ENCODE results near the gene DNASE1L1. TPM values are rescaled to one million over a fixed set of nuclear protein-coding genes. Genes with fewer than 3 reads are reported as not detected.

DNASE1L1 gene, protein sequence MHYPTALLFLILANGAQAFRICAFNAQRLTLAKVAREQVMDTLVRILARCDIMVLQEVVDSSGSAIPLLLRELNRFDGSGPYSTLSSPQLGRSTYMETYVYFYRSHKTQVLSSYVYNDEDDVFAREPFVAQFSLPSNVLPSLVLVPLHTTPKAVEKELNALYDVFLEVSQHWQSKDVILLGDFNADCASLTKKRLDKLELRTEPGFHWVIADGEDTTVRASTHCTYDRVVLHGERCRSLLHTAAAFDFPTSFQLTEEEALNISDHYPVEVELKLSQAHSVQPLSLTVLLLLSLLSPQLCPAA
- 1 to 10 TPM; 7.9 to 9.0 TPM for total RNA-seq

DNA sequence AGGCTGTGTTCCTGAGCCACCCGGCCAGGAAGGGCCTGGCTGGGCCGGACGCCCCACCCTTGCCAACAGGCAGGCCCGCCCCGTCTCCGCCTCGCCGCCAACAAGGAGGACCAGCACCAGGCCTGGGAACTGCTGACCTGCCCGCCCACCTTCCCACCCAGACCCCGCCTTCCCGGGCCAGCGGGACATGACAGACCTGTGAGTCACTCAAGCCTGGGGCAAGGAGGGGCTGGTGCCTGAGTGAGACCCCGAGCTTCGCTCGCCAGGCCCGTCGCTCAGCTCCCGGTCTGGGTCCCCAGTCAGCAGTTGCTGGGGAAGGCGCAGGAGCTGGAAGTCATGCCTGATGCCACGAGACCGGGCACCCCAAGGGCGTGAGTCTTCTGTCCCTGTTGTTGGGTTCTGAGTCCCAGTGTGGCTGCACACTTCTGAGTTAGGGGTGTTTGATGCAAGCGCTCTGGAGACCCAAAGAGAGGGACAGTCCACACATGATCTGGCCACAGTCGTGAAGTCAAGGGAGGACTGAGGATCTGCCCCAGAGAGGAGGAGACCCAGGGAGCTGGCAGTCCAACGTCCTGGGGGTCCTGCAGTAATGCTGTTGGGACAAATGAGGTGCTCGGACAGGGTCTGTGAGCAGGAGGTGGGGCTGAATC, at the start of gene DNASE1L1:
TSS of gene DNASE1L1 (minus strand) at position 33 of the 650 bp plus-strand sequence. CDS start 3,686 bp downstream, outside the sequence.
- H3K4me3 Mint-ChIP-seq: peak within 1 kb of the TSS; percentile 67
- peaks cover 13% of the 10 kb centered on the region for H3K4me1 Mint-ChIP-seq (ENCODE audit: low read depth)
- H3K9me3 Mint-ChIP-seq: no peaks in the 10 kb centered on the region
- CTCF ChIA-PET: interaction anchor here (0.6 to 2.8 kb wide), 4 partner anchors 11 to 127 kb away, joined by 3 to 17 read pairs (median 4); partner anchors contain the start of gene RPL10
- H3K36me3 Mint-ChIP-seq (ENCODE audit: low read depth): peaks cover 6% of the 10 kb centered on the region
- intact Hi-C loops (cut with micrococcal nuclease): no loop called here
- peak within 1 kb of the TSS; percentile 50 for H3K27ac Mint-ChIP-seq
- DNase-seq: peak; percentile 39
- no peaks in the 10 kb centered on the region for H3K27me3 Mint-ChIP-seq (ENCODE audit: low read depth)

DNA sequence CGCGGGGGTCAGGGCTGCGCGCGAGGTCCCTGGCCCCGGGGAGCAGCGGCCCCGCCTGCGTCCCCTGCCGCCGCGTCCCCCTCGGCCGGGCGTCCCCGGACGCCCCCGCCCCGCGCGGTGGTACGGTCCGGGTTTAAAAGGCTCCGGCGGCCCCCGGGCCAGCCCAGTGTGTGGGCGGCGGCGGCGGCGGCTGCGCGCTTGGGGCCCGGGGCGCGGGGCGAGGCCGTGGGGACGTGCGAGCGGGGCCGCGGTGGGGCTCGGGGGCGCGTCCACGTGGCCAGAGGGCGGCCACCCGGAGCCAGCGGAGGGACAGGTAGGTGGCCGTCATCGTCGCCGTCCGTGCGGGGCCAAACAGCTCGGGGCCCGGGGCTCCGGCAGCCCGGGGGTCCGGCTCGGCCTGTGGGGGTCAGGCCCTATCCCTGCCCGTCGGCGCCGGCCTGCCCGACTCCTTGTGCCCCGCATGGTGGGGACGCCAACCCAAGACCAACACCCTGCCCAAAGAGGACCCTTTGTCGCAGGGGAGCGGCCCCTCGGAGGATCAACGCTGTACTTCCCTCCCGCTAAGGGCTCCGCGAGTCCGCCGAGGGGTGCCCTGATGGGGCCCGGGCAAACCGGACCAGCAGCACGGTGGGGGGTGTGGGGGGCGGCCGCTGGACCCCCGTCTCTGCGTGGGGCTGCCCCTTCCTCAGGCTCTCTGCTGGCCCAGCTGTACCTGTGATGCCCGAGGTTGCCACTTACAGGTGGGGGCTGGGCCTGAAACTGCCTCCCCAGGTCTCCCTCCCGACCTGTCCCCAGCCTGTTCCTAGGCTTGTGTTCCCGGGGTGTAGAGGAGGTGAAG, 49.3 kb upstream of the DNASE1L1 start, which contains the start of gene PLXNA3:
TSS of gene PLXNA3 (plus strand) at position 166 of the 838 bp plus-strand sequence. CDS start 1,903 bp downstream, outside the sequence.
- Mint-ChIP-seq H3K9me3 (no peaks in the 10 kb centered on the region), H3K27me3 (ENCODE audit: low read depth) (no peaks in the 10 kb centered on the region), H3K27ac (peak within 1 kb of the TSS; percentile 63), H3K36me3 (ENCODE audit: low read depth) (no peaks in the 10 kb centered on the region), H3K4me3 (peak within 1 kb of the TSS; percentile 91), H3K4me1 (ENCODE audit: low read depth) (peaks cover 12% of the 10 kb centered on the region)
- CTCF ChIA-PET: no interaction called here
- intact Hi-C loops (cut with micrococcal nuclease): loop anchor here (2.0 kb wide), 1 partner anchor 20 kb away; the partner anchor contains the start of gene LAGE3
- DNase-seq: peak; percentile 41

DNA sequence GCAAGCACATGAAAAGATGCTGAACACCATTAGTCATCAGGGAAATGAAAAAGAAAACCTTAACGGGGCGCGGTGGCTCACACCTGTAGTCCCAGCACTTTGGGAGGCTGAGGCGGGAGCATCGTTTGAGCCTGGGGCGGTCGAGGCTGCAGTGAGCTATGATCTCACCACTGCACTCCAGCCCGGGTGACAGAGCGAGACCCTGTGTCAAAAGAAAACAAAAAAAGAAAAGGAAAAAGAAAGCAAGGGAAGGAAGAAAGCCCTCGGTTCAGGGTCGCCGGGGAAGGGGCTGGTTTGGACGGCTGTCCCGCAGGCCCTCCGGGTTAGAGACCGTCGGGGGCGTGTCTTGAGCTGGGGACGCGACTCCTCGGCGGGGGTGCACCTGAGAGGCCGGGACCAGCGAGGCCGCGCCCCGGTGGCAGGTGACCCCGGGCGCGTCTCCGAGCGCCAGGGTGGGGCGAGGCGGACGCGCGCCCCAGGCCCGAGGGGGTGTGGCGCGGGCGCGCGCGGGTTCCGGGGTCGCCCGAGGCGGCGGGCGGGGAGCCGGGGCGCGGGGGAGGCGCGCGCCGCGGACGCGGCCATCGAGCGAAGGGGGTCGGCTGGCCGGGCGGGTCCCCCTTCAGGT, 48.5 kb upstream of the DNASE1L1 start:
- Mint-ChIP-seq H3K36me3 (ENCODE audit: low read depth) (peaks cover 2% of the 10 kb centered on the region), H3K27me3 (ENCODE audit: low read depth) (no peaks in the 10 kb centered on the region), H3K4me3 (peak overlapping the region; percentile 91), H3K9me3 (no peaks in the 10 kb centered on the region), H3K27ac (peak overlapping the region; percentile 63), H3K4me1 (ENCODE audit: low read depth) (peaks cover 12% of the 10 kb centered on the region)
- peak; percentile 40 for DNase-seq
- intact Hi-C loops (cut with micrococcal nuclease): loop anchor here (2.0 kb wide), 1 partner anchor 21 kb away; the partner anchor contains the start of gene LAGE3
- CTCF ChIA-PET: no interaction called here

DNA sequence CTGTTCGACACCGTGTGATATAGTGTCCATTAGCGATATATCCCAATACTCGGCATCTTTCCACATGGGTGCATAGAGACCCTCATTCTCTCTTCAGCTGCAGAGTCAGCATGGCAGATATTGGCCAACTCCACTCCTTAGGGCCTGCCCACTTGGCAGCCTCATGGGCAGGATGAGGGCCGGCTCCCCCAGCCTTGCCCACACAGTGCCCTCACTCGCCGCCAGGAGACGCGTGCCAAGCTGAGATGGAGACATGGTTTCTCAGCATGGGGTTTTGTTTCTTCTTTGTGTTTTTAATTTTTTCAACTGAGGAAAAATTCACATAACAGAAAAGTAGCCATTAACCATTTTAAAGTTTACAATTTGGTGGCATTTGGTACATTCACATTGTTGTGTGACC, 43.8 kb upstream of the DNASE1L1 start:
- H3K27me3 Mint-ChIP-seq (ENCODE audit: low read depth): no peaks in the 10 kb centered on the region
- CTCF ChIA-PET: interaction anchor here (1.0 kb wide), 1 partner anchor 79 kb away, joined by 3 read pairs; no protein-coding TSS in a partner anchor

DNA sequence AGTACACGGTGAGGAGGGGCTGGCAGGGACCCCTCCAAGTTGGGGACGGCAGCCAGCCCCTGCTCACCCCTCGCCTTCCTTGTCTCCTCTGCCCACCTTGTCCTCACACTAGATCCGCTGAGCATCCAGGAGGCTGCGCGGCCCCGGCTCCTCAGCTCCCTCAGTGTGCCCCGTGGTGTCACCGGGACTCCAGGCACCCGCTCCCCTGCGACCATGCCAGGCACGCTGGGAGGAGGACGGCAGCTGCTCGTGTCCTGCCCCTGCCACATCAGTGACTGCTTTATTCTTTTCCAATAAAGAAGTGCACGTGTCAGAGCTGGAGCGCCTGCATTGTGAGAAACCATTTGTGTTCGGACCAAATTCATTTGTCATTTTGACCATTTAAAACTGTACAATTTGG, 41.3 kb upstream of the DNASE1L1 start:
- no peak for DNase-seq
- no peak overlapping the region for H3K27ac Mint-ChIP-seq
- no peak overlapping the region for H3K4me3 Mint-ChIP-seq
- peaks cover 11% of the 10 kb centered on the region for H3K36me3 Mint-ChIP-seq (ENCODE audit: low read depth)
- no peaks in the 10 kb centered on the region for H3K27me3 Mint-ChIP-seq (ENCODE audit: low read depth)
- peaks cover 1% of the 10 kb centered on the region for H3K4me1 Mint-ChIP-seq (ENCODE audit: low read depth)
- H3K9me3 Mint-ChIP-seq: no peaks in the 10 kb centered on the region
- CTCF ChIA-PET: interaction anchor here (0.6 kb wide), 1 partner anchor 633 kb away, joined by 3 read pairs; no protein-coding TSS in a partner anchor
- intact Hi-C loops (cut with micrococcal nuclease): no loop called here

More for the DNA sequence above, 43.8 kb upstream of the DNASE1L1 start:
- Mint-ChIP-seq H3K9me3 (no peaks in the 10 kb centered on the region), H3K36me3 (ENCODE audit: low read depth) (peaks cover 3% of the 10 kb centered on the region), H3K4me1 (ENCODE audit: low read depth) (peaks cover 4% of the 10 kb centered on the region), H3K4me3 (no peak overlapping the region), H3K27ac (no peak overlapping the region)
- intact Hi-C loops (cut with micrococcal nuclease): no loop called here
- no peak for DNase-seq

DNA sequence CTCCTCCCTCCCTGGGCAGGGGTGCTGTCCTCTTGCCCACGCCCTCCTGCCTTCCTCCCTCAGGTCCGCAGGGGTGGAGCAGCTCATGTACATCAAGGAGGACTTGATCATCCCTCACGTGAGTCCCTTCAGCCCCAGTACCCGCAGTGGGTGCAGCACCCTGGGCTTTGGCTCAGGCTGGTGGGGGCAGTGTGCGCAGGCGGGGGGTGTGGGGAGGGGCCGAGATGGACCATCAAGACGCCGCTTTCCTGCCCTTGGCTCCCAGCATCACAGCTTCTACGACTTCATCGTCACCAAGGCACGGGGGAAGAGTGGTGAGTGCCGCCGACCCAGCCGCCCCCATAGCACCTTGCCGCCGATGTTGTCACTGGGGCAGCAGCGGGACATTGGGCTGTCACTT, 40.6 kb upstream of the DNASE1L1 start:
- Mint-ChIP-seq H3K4me3 (no peak overlapping the region), H3K36me3 (ENCODE audit: low read depth) (peaks cover 11% of the 10 kb centered on the region), H3K9me3 (no peaks in the 10 kb centered on the region), H3K27me3 (ENCODE audit: low read depth) (no peaks in the 10 kb centered on the region), H3K4me1 (ENCODE audit: low read depth) (peaks cover 1% of the 10 kb centered on the region), H3K27ac (no peak overlapping the region)
- intact Hi-C loops (cut with micrococcal nuclease): no loop called here
- no peak for DNase-seq
- CTCF ChIA-PET: no interaction called here

DNA sequence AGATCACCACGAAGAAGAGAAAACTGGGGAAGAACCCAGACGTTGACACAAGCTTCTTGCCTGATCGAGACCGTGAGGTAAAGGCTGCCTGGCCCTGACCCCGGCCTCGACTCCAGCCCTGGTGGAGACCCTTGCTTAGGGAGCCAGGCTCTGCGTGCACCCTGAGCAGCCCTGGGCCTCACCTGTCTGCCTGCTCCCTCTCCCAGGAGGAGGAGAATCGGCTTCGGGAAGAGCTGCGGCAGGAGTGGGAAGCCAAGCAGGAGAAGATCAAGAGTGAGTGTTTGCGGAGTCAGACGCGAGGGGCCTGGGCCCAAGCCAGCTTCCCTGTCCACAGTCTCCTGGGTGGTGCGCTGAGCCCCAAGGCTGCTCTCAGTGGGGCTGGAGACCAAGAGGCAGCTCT, 39.4 kb upstream of the DNASE1L1 start:
- Mint-ChIP-seq H3K27me3 (ENCODE audit: low read depth) (no peaks in the 10 kb centered on the region), H3K9me3 (no peaks in the 10 kb centered on the region), H3K27ac (no peak overlapping the region), H3K4me3 (no peak overlapping the region), H3K4me1 (ENCODE audit: low read depth) (peaks cover 1% of the 10 kb centered on the region), H3K36me3 (ENCODE audit: low read depth) (peaks cover 11% of the 10 kb centered on the region)
- DNase-seq: no peak
- intact Hi-C loops (cut with micrococcal nuclease): no loop called here
- CTCF ChIA-PET: no interaction called here

DNA sequence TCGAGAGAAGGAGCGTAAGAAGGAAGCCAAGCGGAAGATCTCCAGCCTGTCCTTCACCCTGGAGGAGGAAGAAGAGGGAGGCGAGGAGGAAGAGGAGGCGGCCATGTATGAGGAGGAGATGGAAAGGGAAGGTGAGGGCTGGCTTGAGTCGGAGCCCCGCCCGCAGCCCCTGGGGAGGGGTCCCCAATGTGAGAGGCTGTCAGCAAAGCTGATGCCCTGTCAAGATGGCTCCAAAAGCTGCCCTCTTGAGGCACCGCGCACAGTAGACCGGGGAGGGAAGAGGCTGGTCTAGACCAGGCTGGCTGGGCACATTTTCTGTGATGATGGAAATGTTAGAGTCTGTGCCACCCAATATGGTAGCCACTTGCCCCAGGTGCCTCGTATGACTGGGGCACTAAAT, 37.4 kb upstream of the DNASE1L1 start:
- CTCF ChIA-PET: no interaction called here
- Mint-ChIP-seq H3K4me1 (ENCODE audit: low read depth) (peaks cover 1% of the 10 kb centered on the region), H3K4me3 (no peak overlapping the region), H3K9me3 (no peaks in the 10 kb centered on the region), H3K36me3 (ENCODE audit: low read depth) (peaks cover 9% of the 10 kb centered on the region), H3K27me3 (ENCODE audit: low read depth) (no peaks in the 10 kb centered on the region), H3K27ac (no peak overlapping the region)
- no peak for DNase-seq
- intact Hi-C loops (cut with micrococcal nuclease): no loop called here

DNA sequence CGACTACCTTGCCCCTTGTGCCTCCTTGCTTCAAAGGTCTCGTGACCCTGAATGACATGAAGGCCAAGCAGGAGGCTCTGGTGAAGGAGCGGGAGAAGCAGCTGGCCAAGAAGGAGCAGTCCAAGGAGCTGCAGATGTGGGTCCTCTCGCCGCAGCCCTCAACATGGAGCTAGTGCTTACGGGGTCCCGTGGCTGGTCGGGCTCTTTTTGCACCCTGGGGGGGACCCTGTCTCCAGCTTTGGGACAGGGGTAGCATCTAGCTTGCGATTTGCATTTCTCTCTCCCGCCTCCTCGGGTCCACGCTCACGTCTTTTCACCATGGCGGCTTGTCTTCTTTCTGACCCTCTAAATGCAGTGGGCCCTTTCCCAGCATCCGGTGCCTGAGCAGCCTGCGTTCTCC, 36.7 kb upstream of the DNASE1L1 start:
- no peak for DNase-seq
- H3K27ac Mint-ChIP-seq: no peak overlapping the region
- H3K36me3 Mint-ChIP-seq (ENCODE audit: low read depth): peaks cover 9% of the 10 kb centered on the region
- H3K4me3 Mint-ChIP-seq: peak overlapping the region; percentile 29
- intact Hi-C loops (cut with micrococcal nuclease): no loop called here
- CTCF ChIA-PET: no interaction called here
- no peaks in the 10 kb centered on the region for H3K9me3 Mint-ChIP-seq
- H3K27me3 Mint-ChIP-seq (ENCODE audit: low read depth): no peaks in the 10 kb centered on the region
- H3K4me1 Mint-ChIP-seq (ENCODE audit: low read depth): peaks cover 5% of the 10 kb centered on the region

DNA sequence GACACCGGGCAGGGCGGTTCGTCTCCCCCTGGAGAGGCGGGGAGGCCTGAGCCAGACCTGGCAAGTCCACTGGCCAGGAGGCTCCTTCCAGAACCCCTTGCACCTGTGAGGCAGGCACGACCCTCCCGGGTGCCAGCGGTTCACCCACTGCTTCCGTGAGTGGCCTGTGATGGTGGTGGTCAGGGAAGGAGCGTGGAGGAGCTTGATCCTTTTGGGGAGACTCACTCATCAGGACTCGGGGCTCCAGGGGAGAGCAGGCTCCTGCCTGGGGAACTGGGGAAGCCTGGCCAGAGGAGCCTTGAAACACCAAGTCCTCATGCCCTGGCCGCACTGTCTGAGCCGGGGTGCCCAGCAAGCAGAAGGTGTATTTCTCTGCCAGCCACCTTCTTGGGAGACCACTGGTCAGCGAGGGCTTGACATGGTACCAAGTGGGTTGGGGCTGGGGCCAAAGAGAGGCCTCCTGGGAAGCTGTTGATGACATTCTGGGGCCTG, 35.7 kb upstream of the DNASE1L1 start:
- Mint-ChIP-seq H3K27me3 (ENCODE audit: low read depth) (no peaks in the 10 kb centered on the region), H3K36me3 (ENCODE audit: low read depth) (peaks cover 8% of the 10 kb centered on the region), H3K27ac (no peak overlapping the region), H3K4me1 (ENCODE audit: low read depth) (peaks cover 9% of the 10 kb centered on the region), H3K9me3 (no peaks in the 10 kb centered on the region), H3K4me3 (peak overlapping the region; percentile 38)
- intact Hi-C loops (cut with micrococcal nuclease): loop anchor here (5.0 kb wide), 2 partner anchors 32 to 48 kb away; partner anchors contain the start of genes LAGE3 and RPL10
- CTCF ChIA-PET: no interaction called here
- no peak for DNase-seq

DNA sequence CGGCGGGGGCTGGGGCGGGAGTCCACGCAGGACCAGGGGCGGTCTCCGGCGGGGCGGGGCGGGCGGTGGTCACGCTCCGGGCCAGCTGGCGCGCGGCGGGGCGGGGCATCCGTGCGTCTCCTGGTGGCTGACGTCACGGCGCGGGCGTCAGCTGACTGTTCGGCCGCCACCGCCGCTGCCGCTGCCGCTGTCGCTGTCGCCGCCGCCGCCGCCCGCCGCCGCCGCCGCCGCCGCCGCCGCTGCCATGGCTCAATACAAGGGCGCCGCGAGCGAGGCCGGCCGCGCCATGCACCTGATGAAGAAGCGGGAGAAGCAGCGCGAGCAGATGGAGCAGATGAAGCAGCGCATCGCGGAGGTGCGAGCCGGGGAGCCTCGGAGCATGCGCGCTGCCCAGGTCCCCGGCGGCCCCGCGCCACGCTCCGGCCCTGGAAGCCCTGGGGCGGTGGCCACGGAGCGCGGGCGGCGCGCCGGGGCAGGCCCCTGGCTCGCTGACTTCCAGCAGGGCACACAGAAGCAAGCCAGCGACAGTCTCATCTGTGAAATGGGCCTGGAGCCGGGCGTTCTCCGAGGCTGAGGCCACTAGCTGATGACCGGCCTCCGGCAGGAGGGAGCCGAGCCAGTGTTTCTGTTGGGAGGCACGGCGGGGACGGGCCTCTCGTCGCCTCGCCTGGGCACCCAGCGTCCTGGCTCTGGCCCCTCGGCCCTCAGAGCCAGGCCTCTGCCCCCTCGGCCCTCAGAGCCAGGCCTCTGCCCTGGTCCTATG, 35.1 kb upstream of the DNASE1L1 start, which contains the start of gene FAM50A:
TSS of gene FAM50A (plus strand) at position 150 of the 763 bp plus-strand sequence. CDS start at position 245, 95 bp downstream.
- Mint-ChIP-seq H3K4me3 (peak within 1 kb of the TSS; percentile 67), H3K27me3 (ENCODE audit: low read depth) (no peaks in the 10 kb centered on the region), H3K9me3 (no peaks in the 10 kb centered on the region), H3K4me1 (ENCODE audit: low read depth) (peaks cover 9% of the 10 kb centered on the region), H3K36me3 (ENCODE audit: low read depth) (peaks cover 8% of the 10 kb centered on the region), H3K27ac (peak within 1 kb of the TSS; percentile 30)
- CTCF ChIA-PET: interaction anchor here (1.1 kb wide), 1 partner anchor 83 kb away, joined by 4 read pairs; no protein-coding TSS in a partner anchor
- peak; percentile 65 for DNase-seq
- intact Hi-C loops (cut with micrococcal nuclease): loop anchor here (5.0 kb wide), 2 partner anchors 33 to 47 kb away; partner anchors contain the start of genes LAGE3 and RPL10

Data from activated naive CD4-positive, alpha-beta T cell treated with anti-CD3 and anti-CD28 coated beads for 36 hours (primary cell).